Neuron (in vitro differentiated cells): ENCODE data around the gene STYXL2.

Source experiments
- H2AFZ ChIP-seq: one replicate; pipeline ENCODE4 v1.6.1; 2013; ENCODE audit warnings: low read depth, mild to moderate bottlenecking, inconsistent platforms, low read length, moderate library complexity
- H3K27me3 ChIP-seq: one replicate; pipeline ENCODE4 v1.6.1; 2013; ENCODE audit warnings: low read length; ENCODE audit not compliant: insufficient read depth
- H3K36me3 ChIP-seq: one replicate; pipeline ENCODE4 v1.6.1; 2013; ENCODE audit warnings: low read length; ENCODE audit not compliant: insufficient read depth
- H3K4me1 ChIP-seq: one replicate; pipeline ENCODE4 v1.6.1; 2013; ENCODE audit warnings: low read length; ENCODE audit not compliant: insufficient read depth
- H3K4me3 ChIP-seq: 2 replicates; pipeline ENCODE4 v1.5.1; 2013; ENCODE audit warnings: mild to moderate bottlenecking, low read length, moderate library complexity
- H3K9me3 ChIP-seq: one replicate; pipeline ENCODE4 v1.6.1; 2013; ENCODE audit warnings: low read length

Gene STYXL2

GRCh38 chr1:167104256-167104633 is 10.4 kb downstream of the STYXL2 start:
- Histone ChIP-seq H3K36me3 (no peaks in the 10 kb centered on the region), H2AFZ (no peak overlapping the region), H3K9me3 (no peaks in the 10 kb centered on the region), H3K4me1 (no peaks in the 10 kb centered on the region), H3K27me3 (peaks cover 8% of the 10 kb centered on the region), H3K4me3 (no peak overlapping the region)

- H3K27me3 ChIP-seq, result peaks cover 8% of the 10 kb centered on the region
- no peak overlapping the region for H3K4me3 ChIP-seq
- no peaks in the 10 kb centered on the region for H3K36me3 ChIP-seq
- no peak overlapping the region for H2AFZ ChIP-seq
- H3K9me3 ChIP-seq, result peaks cover under 1% of the 10 kb centered on the region
- H3K4me1 ChIP-seq, result no peaks in the 10 kb centered on the region
Observed at GRCh38 chr1:167105271-167106118, 11.6 kb downstream of the STYXL2 start.

- H3K9me3 ChIP-seq, result peaks cover 3% of the 10 kb centered on the region
Observed at GRCh38 chr1:167106119-167106461, 12.2 kb downstream of the STYXL2 start.

DNA sequence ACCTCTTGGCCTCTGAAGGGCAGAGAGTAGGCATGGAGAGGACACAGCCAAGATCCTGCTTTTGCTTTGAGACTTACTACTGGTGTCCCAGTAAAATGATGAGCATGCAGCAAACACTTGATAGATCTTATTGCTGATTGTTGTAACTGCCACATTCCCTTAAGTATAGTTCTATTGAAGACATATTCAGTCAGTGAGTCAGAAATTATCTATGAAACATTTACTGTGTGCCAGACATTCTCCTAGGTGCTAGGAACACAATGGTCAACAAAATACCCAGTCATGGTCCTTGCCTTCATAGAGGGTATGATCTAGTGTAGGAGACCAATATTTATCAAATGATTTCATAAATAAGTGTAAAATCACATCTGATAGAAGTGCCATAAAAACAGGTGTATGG is 13.6 kb downstream of the STYXL2 start:
- H3K27me3 ChIP-seq, result peaks cover 8% of the 10 kb centered on the region
- no peak overlapping the region for H2AFZ ChIP-seq
- H3K9me3 ChIP-seq, result peaks cover 3% of the 10 kb centered on the region
- no peaks in the 10 kb centered on the region for H3K36me3 ChIP-seq
- H3K4me3 ChIP-seq, result no peak overlapping the region
- H3K4me1 ChIP-seq, result no peaks in the 10 kb centered on the region

More at GRCh38 chr1:167106119-167106461, 12.2 kb downstream of the STYXL2 start:
- no peaks in the 10 kb centered on the region for H3K36me3 ChIP-seq
- H2AFZ ChIP-seq, result no peak overlapping the region
- H3K27me3 ChIP-seq, result peaks cover 8% of the 10 kb centered on the region
- H3K4me3 ChIP-seq, result no peak overlapping the region
- H3K4me1 ChIP-seq, result no peaks in the 10 kb centered on the region

GRCh38 chr1:167109125-167109524 is 15.2 kb downstream of the STYXL2 start:
- H3K27me3 ChIP-seq, result peaks cover 8% of the 10 kb centered on the region
- no peaks in the 10 kb centered on the region for H3K4me1 ChIP-seq
- H3K4me3 ChIP-seq, result no peak overlapping the region
- no peak overlapping the region for H2AFZ ChIP-seq
- H3K36me3 ChIP-seq, result no peaks in the 10 kb centered on the region
- peaks cover 3% of the 10 kb centered on the region for H3K9me3 ChIP-seq

- Histone ChIP-seq H3K9me3 (peaks cover 3% of the 10 kb centered on the region), H3K27me3 (no peaks in the 10 kb centered on the region), H3K4me1 (no peaks in the 10 kb centered on the region), H3K4me3 (no peak overlapping the region), H3K36me3 (no peaks in the 10 kb centered on the region), H2AFZ (no peak overlapping the region)
Observed at GRCh38 chr1:167110586-167110985, 16.7 kb downstream of the STYXL2 start.

DNA sequence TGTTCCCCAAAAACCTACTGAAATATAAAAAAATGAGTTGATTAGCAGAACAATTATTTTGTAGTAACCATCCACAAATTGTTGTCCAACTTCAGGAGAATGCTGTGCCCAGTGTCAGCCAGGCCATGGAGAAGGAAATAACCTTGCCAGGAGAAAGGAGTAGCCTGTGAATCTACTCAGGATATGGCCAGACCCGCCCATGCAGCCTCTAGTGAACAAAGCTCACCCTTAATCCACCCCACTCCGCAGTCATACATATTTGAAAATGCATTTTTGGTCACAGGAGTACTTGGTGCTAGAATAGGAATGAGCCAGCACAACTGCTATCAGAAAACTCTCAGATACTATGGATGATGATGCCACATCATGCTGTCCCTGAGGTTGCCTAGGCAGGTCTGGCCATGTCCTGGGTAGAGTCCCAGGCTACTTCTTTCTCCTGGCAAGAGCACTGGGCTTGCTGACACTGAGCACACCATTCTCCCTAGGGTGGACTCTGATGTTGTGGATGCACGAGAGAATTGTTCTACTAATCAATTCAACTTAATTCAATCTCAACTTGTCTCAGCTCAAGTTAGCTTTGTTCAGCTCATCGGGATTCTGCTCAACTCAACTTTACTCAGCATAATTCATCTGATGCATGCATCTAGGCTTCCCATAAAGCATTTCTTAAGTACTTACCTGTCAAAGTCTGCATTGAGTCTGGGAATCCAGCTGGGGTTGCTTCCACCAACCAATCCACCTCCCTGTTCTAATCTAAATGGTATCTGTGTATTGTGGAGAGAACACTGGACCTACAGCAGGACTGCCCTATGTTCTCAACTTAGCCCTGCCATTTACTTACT is 18.2 kb downstream of the STYXL2 start:
- Histone ChIP-seq H3K9me3 (peaks cover 3% of the 10 kb centered on the region), H3K27me3 (no peaks in the 10 kb centered on the region), H3K4me3 (no peak overlapping the region), H3K4me1 (no peaks in the 10 kb centered on the region), H3K36me3 (no peaks in the 10 kb centered on the region), H2AFZ (no peak overlapping the region)

DNA sequence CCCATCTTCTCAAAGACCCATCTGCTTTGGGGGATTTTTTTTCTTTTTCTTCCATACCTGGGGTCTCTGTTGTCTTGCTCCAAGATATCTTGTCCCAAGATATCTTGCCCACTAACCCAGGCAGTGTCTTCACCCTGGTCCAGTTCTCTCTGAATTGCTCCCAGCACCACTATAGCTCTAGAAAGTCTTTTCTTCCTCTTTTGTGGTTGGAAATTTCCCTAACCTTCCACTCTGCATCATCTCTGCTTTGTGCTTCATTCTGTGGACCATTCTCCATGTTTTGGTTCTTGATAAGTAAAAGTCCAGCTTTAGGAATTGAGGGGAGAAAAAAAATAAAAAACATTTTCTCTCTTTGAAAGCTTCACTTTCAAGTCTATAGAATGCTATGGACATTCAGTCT is 20.9 kb downstream of the STYXL2 start:
- Histone ChIP-seq H3K4me1 (no peaks in the 10 kb centered on the region), H3K36me3 (no peaks in the 10 kb centered on the region), H3K9me3 (peaks cover 3% of the 10 kb centered on the region), H3K4me3 (no peak overlapping the region), H2AFZ (no peak overlapping the region), H3K27me3 (no peaks in the 10 kb centered on the region)

DNA sequence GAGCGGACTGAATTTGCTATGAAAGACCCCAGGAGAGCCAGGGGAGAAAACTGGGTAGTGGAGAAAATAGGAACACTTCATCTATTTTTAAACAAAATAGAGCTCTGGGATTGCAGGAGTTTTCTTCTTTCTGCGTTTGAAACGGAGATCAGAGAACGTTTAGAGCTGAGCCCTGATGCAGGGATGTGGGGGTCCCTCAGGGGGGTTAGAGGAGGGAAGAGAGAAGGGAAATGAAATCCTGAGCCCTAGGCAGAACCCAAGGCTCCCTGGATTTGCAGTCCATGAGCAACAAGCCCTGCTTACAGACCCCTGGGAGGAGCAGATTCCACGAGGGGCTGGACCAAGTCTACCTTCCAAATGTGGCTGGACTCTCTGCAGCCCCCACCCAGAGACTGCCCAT is 21.8 kb downstream of the STYXL2 start:
- H2AFZ ChIP-seq, result no peak overlapping the region
- H3K36me3 ChIP-seq, result no peaks in the 10 kb centered on the region
- H3K4me3 ChIP-seq, result no peak overlapping the region
- H3K4me1 ChIP-seq, result no peaks in the 10 kb centered on the region
- H3K27me3 ChIP-seq, result no peaks in the 10 kb centered on the region
- H3K9me3 ChIP-seq, result peaks cover under 1% of the 10 kb centered on the region

DNA sequence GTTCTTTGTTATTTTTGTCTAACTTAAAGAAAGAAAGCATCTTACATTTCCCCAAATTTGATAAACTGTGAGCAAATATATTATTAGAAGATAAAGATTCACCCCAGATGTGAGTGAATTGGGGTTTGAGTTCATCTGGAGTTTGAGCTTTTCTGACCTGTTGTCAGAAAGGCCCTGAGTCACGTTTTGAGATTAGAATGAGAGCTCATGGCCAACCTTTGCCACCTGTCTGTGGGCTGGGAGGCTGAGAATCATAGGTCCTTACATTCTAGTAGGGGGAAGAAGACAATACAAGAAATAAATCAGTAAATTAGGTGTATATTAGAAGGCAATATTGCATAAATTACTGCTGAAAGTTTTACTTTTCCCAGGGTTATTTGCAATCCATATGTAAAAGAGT is 22.3 kb downstream of the STYXL2 start:
- Histone ChIP-seq H3K4me1 (no peaks in the 10 kb centered on the region), H3K36me3 (no peaks in the 10 kb centered on the region), H3K4me3 (no peak overlapping the region), H3K27me3 (no peaks in the 10 kb centered on the region), H2AFZ (no peak overlapping the region), H3K9me3 (no peaks in the 10 kb centered on the region)

GRCh38 chr1:167117225-167117624 is 23.4 kb downstream of the STYXL2 start:
- H2AFZ ChIP-seq, result no peak overlapping the region
- no peaks in the 10 kb centered on the region for H3K4me1 ChIP-seq
- H3K4me3 ChIP-seq, result no peak overlapping the region
- no peaks in the 10 kb centered on the region for H3K36me3 ChIP-seq
- H3K9me3 ChIP-seq, result peaks cover 5% of the 10 kb centered on the region
- H3K27me3 ChIP-seq, result no peaks in the 10 kb centered on the region

- H3K4me3 ChIP-seq, result no peak overlapping the region
- peaks cover 5% of the 10 kb centered on the region for H3K9me3 ChIP-seq
- no peaks in the 10 kb centered on the region for H3K36me3 ChIP-seq
- H2AFZ ChIP-seq, result no peak overlapping the region
- no peaks in the 10 kb centered on the region for H3K27me3 ChIP-seq
- no peaks in the 10 kb centered on the region for H3K4me1 ChIP-seq
Observed at GRCh38 chr1:167118188-167118587, 24.3 kb downstream of the STYXL2 start.

DNA sequence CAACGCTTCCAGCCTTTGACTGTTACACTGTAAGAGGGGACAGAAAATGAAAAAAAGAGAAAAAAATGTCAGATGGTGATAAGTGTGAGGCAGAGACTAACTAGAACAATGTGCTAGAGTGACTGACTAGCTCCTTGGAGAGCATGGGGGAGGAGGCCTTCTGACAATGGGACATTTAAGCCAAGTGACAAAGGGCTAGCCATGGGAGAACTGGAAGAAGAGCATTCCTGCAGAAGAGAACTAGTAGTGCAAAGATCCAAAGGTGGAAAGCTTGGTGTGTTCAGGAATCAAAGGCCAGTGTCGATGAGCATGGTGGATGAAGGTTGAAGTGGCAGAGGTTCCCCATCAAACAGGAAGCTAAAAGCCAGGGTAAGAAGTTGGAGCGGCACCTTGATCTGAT is 25.8 kb downstream of the STYXL2 start:
- Histone ChIP-seq H3K27me3 (no peaks in the 10 kb centered on the region), H2AFZ (no peak overlapping the region), H3K9me3 (peaks cover 5% of the 10 kb centered on the region), H3K4me3 (no peak overlapping the region), H3K36me3 (no peaks in the 10 kb centered on the region), H3K4me1 (no peaks in the 10 kb centered on the region)
